ENCODE data around the gene RRP8. TPM values are rescaled to one million over a fixed set of nuclear protein-coding genes. Genes with fewer than 3 reads are reported as not detected.

The RRP8 gene
- polyA plus RNA-seq, 3 donors from 2014 or later, result 17.6 to 25.7 (median 18.3) TPM

GRCh38 chr11:6638429-6638828 lies 35.0 kb upstream of the RRP8 start:
- Mint-ChIP-seq H3K27me3 (ENCODE audit: low read depth in 3 of 3) (peaks cover 0 to 3% (median 0%) of the 10 kb centered on the region in 3 donors), H3K4me1 (no peaks in the 10 kb centered on the region), H3K9me3 (no peaks in the 10 kb centered on the region), H3K4me3 (no peak overlapping the region), H3K27ac (no peak overlapping the region), H3K36me3 (no peaks in the 10 kb centered on the region)
- no peak for DNase-seq

- Mint-ChIP-seq H3K4me3 (no peak overlapping the region), H3K9me3 (no peaks in the 10 kb centered on the region), H3K4me1 (no peaks in the 10 kb centered on the region), H3K27ac (no peak overlapping the region), H3K27me3 (ENCODE audit: low read depth in 3 of 3) (peaks cover 0 to 3% (median 0%) of the 10 kb centered on the region in 3 donors), H3K36me3 (no peaks in the 10 kb centered on the region)
- no peak for DNase-seq
These were observed 34.5 kb upstream of the RRP8 start for GRCh38 chr11:6637871-6638270.

GRCh38 chr11:6636480-6636879 lies 33.1 kb upstream of the RRP8 start:
- Mint-ChIP-seq H3K4me1 (no peaks in the 10 kb centered on the region), H3K27ac (no peak overlapping the region), H3K9me3 (no peaks in the 10 kb centered on the region), H3K4me3 (no peak overlapping the region), H3K27me3 (ENCODE audit: low read depth in 3 of 3) (peaks cover 0 to 3% (median 0%) of the 10 kb centered on the region in 3 donors), H3K36me3 (no peaks in the 10 kb centered on the region)
- DNase-seq, result no peak

- no peak for DNase-seq
- peaks cover 0 to 3% (median 0%) of the 10 kb centered on the region in 3 donors for H3K27me3 Mint-ChIP-seq (ENCODE audit: low read depth in 3 of 3)
- no peak overlapping the region for H3K4me3 Mint-ChIP-seq
- H3K36me3 Mint-ChIP-seq, result no peaks in the 10 kb centered on the region
- H3K9me3 Mint-ChIP-seq, result no peaks in the 10 kb centered on the region
- no peaks in the 10 kb centered on the region for H3K4me1 Mint-ChIP-seq
- no peak overlapping the region for H3K27ac Mint-ChIP-seq
These were observed 31.9 kb upstream of the RRP8 start for GRCh38 chr11:6635082-6635932.

- no peak for DNase-seq
- no peak overlapping the region for H3K27ac Mint-ChIP-seq
- no peaks in the 10 kb centered on the region for H3K4me1 Mint-ChIP-seq
- peaks cover 0 to 2% (median 0%) of the 10 kb centered on the region in 3 donors for H3K27me3 Mint-ChIP-seq (ENCODE audit: low read depth in 3 of 3)
- no peaks in the 10 kb centered on the region for H3K9me3 Mint-ChIP-seq
- no peak overlapping the region for H3K4me3 Mint-ChIP-seq
- no peaks in the 10 kb centered on the region for H3K36me3 Mint-ChIP-seq
These were observed 31.1 kb upstream of the RRP8 start for GRCh38 chr11:6634534-6634933.

- H3K27ac Mint-ChIP-seq, result no peak overlapping the region
- no peaks in the 10 kb centered on the region for H3K4me1 Mint-ChIP-seq
These were observed 30.3 kb upstream of the RRP8 start for GRCh38 chr11:6633422-6634408.

GRCh38 chr11:6632116-6633073 lies 29.0 kb upstream of the RRP8 start:
- H3K4me3 Mint-ChIP-seq, result no peak overlapping the region
- DNase-seq, result no peak

More at GRCh38 chr11:6633422-6634408, 30.3 kb upstream of the RRP8 start:
- Mint-ChIP-seq H3K9me3 (no peaks in the 10 kb centered on the region), H3K36me3 (no peaks in the 10 kb centered on the region), H3K4me3 (no peak overlapping the region), H3K27me3 (ENCODE audit: low read depth in 3 of 3) (no peaks in the 10 kb centered on the region)
- DNase-seq, result no peak

GRCh38 chr11:6631361-6631890 lies 28.0 kb upstream of the RRP8 start:
- no peak overlapping the region for H3K4me3 Mint-ChIP-seq
- peaks cover 18% of the 10 kb centered on the region in 2 donors for H3K4me1 Mint-ChIP-seq
- H3K27me3 Mint-ChIP-seq (ENCODE audit: low read depth in 3 of 3), result peaks cover 0 to 2% (median 0%) of the 10 kb centered on the region in 3 donors
- DNase-seq, result no peak
- H3K9me3 Mint-ChIP-seq, result no peaks in the 10 kb centered on the region
- H3K27ac Mint-ChIP-seq, result peak overlapping the region in 1 of 6 donors; percentile 10
- H3K36me3 Mint-ChIP-seq, result no peaks in the 10 kb centered on the region

More at GRCh38 chr11:6632116-6633073, 29.0 kb upstream of the RRP8 start:
- H3K36me3 Mint-ChIP-seq, result no peaks in the 10 kb centered on the region
- H3K27me3 Mint-ChIP-seq (ENCODE audit: low read depth in 3 of 3), result peaks cover 0 to 2% (median 0%) of the 10 kb centered on the region in 3 donors
- H3K9me3 Mint-ChIP-seq, result no peaks in the 10 kb centered on the region
- peaks cover 8% of the 10 kb centered on the region in 2 donors for H3K4me1 Mint-ChIP-seq
- H3K27ac Mint-ChIP-seq, result no peak overlapping the region

- no peak overlapping the region for H3K4me3 Mint-ChIP-seq
- no peak overlapping the region for H3K27ac Mint-ChIP-seq
- peaks cover 0 to 2% (median 0%) of the 10 kb centered on the region in 3 donors for H3K27me3 Mint-ChIP-seq (ENCODE audit: low read depth in 3 of 3)
- no peak for DNase-seq
- H3K9me3 Mint-ChIP-seq, result no peaks in the 10 kb centered on the region
- H3K4me1 Mint-ChIP-seq, result peaks cover 18 to 19% of the 10 kb centered on the region in 2 donors
- H3K36me3 Mint-ChIP-seq, result no peaks in the 10 kb centered on the region
These were observed 27.3 kb upstream of the RRP8 start for GRCh38 chr11:6630632-6631291.

GRCh38 chr11:6629892-6630631 lies 26.6 kb upstream of the RRP8 start:
- Mint-ChIP-seq H3K27me3 (ENCODE audit: low read depth in 3 of 3) (peaks cover 0 to 2% (median 0%) of the 10 kb centered on the region in 3 donors), H3K4me1 (peaks cover 18 to 19% of the 10 kb centered on the region in 2 donors), H3K27ac (no peak overlapping the region), H3K36me3 (no peaks in the 10 kb centered on the region), H3K4me3 (no peak overlapping the region), H3K9me3 (no peaks in the 10 kb centered on the region)
- DNase-seq, result no peak

GRCh38 chr11:6629573-6629891 lies 26.1 kb upstream of the RRP8 start:
- H3K27ac Mint-ChIP-seq, result no peak overlapping the region
- H3K27me3 Mint-ChIP-seq (ENCODE audit: low read depth in 3 of 3), result peaks cover 0 to 2% (median 0%) of the 10 kb centered on the region in 3 donors
- no peaks in the 10 kb centered on the region for H3K36me3 Mint-ChIP-seq
- H3K9me3 Mint-ChIP-seq, result no peaks in the 10 kb centered on the region
- DNase-seq, result no peak
- no peak overlapping the region for H3K4me3 Mint-ChIP-seq
- peaks cover 18 to 19% of the 10 kb centered on the region in 2 donors for H3K4me1 Mint-ChIP-seq

- Mint-ChIP-seq H3K4me3 (no peak overlapping the region), H3K36me3 (no peaks in the 10 kb centered on the region), H3K27me3 (ENCODE audit: low read depth in 3 of 3) (peaks cover 0 to 2% (median 0%) of the 10 kb centered on the region in 3 donors), H3K4me1 (peaks cover 18 to 19% of the 10 kb centered on the region in 2 donors), H3K9me3 (no peaks in the 10 kb centered on the region), H3K27ac (peak overlapping the region in 1 of 6 donors; percentile 60)
- DNase-seq, result no peak
These were observed 25.1 kb upstream of the RRP8 start for GRCh38 chr11:6628526-6628925.

Data from immature natural killer cell (primary cell).